Keratinocyte (primary cell): ENCODE results near the gene SRPK2.

Experiments
- EZH2 ChIP-seq: IDR thresholded peaks from one replicate; pipeline ENCODE4 v1.6.1; 2012; ENCODE audit warnings: inconsistent platforms, mild to moderate bottlenecking, low read length, moderate library complexity
- TF ChIP-seq, protein P1 (sequence below), 3 experiments: IDR thresholded peaks in 1 of 3; conservative IDR thresholded peaks in 1 of 3; optimal IDR thresholded peaks in 1 of 3; 2 replicates in 2 of 3; 3 replicates in 1 of 3; pipeline versions ENCODE3 to v1.5.1; 2011; ENCODE audit warnings: low read length in 3 of 3, mild to moderate bottlenecking in 3 of 3, moderate library complexity in 2 of 3, control low read depth in 1 of 3, inconsistent platforms in 1 of 3; ENCODE audit not compliant: insufficient read depth in 2 of 3; ENCODE audit errors: extremely low read depth in 1 of 3

DNA sequence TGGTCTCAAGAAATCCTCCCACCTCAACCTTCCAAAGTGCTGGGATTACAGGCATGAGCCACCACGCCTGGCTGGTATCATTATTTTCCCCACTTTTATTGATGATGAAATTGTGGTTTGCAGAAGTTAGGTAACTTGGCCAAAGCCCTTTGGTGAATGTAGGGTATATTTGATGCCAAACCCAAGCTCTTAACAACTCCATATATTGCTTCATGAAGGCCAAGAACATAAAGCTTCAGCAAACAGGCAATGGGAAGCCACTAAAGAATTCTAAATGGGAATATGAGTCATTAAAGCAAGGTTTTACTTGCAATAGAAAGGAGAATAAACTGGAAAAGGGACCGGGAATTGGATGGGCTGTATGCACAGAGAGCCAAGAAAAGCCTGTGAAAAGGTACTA lies 232.0 kb downstream of the SRPK2 start:
- TF ChIP-seq, protein P1, sequence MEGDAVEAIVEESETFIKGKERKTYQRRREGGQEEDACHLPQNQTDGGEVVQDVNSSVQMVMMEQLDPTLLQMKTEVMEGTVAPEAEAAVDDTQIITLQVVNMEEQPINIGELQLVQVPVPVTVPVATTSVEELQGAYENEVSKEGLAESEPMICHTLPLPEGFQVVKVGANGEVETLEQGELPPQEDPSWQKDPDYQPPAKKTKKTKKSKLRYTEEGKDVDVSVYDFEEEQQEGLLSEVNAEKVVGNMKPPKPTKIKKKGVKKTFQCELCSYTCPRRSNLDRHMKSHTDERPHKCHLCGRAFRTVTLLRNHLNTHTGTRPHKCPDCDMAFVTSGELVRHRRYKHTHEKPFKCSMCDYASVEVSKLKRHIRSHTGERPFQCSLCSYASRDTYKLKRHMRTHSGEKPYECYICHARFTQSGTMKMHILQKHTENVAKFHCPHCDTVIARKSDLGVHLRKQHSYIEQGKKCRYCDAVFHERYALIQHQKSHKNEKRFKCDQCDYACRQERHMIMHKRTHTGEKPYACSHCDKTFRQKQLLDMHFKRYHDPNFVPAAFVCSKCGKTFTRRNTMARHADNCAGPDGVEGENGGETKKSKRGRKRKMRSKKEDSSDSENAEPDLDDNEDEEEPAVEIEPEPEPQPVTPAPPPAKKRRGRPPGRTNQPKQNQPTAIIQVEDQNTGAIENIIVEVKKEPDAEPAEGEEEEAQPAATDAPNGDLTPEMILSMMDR (optimal IDR thresholded peaks at IDR 0.05 in 1 of 3, IDR thresholded peaks at IDR 0.05 in 1 of 3, conservative IDR thresholded peaks at IDR 0.05 in 1 of 3; ENCODE audit: extremely low read depth in 1 of 3, insufficient read depth in 2 of 3, low read length in 3 of 3), result no peak
- no peak for TF ChIP-seq EZH2
